A549 (cell line): Measurements from ENCODE around the gene MRPS33. TPM values are rescaled to one million over a fixed set of nuclear protein-coding genes. Genes with fewer than 3 reads are reported as not detected.

ENCODE experiments used
- ATAC-seq, 2 experiments: fragments of 200-7000 bp in 1 of 2; fragments of >200 bp in 1 of 2; cut with Nextera tagmentation in 1 of 2; cut with Tn5 transposase in 1 of 2; 3 replicates each; pipeline versions ENCODE4 v1.8.0 to v1.9.1; 2018 to 2020; ENCODE audit warnings: mild to moderate bottlenecking in 1 of 2, moderate library complexity in 1 of 2
- CTCF ChIA-PET: fragments of 300-600 bp; sonication (Branson Sonifier 250); formaldehyde crosslinking; extraction: SDS; loops from one replicate; lab custom pipeline; 2021; ENCODE audit warnings: antibody characterized with exemption, inconsistent platforms; lab: Yijun Ruan, JAX
- POLR2A ChIA-PET: fragments of 350-600 bp; formaldehyde crosslinking; extraction: SDS; loops from one replicate; lab custom pipeline; 2021; ENCODE audit warnings: antibody characterized with exemption, inconsistent platforms; lab: Yijun Ruan, JAX
- DNase-seq, 2 experiments: peaks; one replicate each; pipeline versions ENCODE4 v3.0.0 to v3.0.0-alpha.2; 2011 to 2016; ENCODE audit warnings: low read depth in 1 of 2, low spot score in 1 of 2
- FAIRE-seq: peaks from 2 replicates; lab custom pipeline; 2011; peaks lifted over from hg19 to GRCh38; lab: Jason Lieb, UNC
- H3K27ac ChIP-seq, 2 experiments: fragments of >200 bp; sonication (Bioruptor Twin); formaldehyde crosslinking; 3 replicates each; pipeline ENCODE4 v1.5.1; 2016 to 2017
- H3K4me1 ChIP-seq: fragments of >200 bp; sonication (Bioruptor Twin); formaldehyde crosslinking; 3 replicates; pipeline ENCODE4 v1.6.1; 2016
- H3K4me2 ChIP-seq: fragments of >200 bp; sonication (Bioruptor Twin); formaldehyde crosslinking; 3 replicates; pipeline ENCODE4 v1.6.1; 2016
- H3K4me3 ChIP-seq: fragments of >200 bp; sonication (Bioruptor Twin); formaldehyde crosslinking; 3 replicates; pipeline ENCODE4 v1.5.1; 2016
- H3K9me3 ChIP-seq: fragments of >200 bp; sonication (Bioruptor Twin); formaldehyde crosslinking; 3 replicates; pipeline ENCODE4 v1.6.1; 2016
- BCL3 ChIP-seq: fragments of >200 bp; sonication (Bioruptor Twin); formaldehyde crosslinking; IDR thresholded peaks from 3 replicates; pipeline ENCODE4 v1.6.1; 2016
- BHLHE40 ChIP-seq: IDR thresholded peaks from 2 replicates; pipeline ENCODE4 v1.6.1; 2012; ENCODE audit warnings: low read depth, low read length, inconsistent platforms
- CHD4 ChIP-seq: fragments of 200-600 bp; sonication (generic); IDR thresholded peaks from 2 replicates; pipeline ENCODE4 v1.6.1; 2016; ENCODE audit warnings: antibody characterized with exemption, mild to moderate bottlenecking, borderline replicate concordance
- E2F6 ChIP-seq: IDR thresholded peaks from 2 replicates; pipeline ENCODE4 v1.6.1; 2012; ENCODE audit warnings: low read depth, borderline replicate concordance
- EHF ChIP-seq: fragments of 250-450 bp; sonication (Bioruptor Pico); IDR thresholded peaks from 2 replicates; pipeline ENCODE4 v1.5.0; 2020; ENCODE audit warnings: mild to moderate bottlenecking
- ELK1 ChIP-seq: fragments of 150-350 bp; IDR thresholded peaks from 2 replicates; pipeline ENCODE4 v1.6.1; 2014; ENCODE audit warnings: low read depth, mild to moderate bottlenecking, low read length
- ESRRA ChIP-seq: fragments of 150-350 bp; IDR thresholded peaks from 2 replicates; pipeline ENCODE4 v1.6.1; 2014; ENCODE audit warnings: mild to moderate bottlenecking, low read length, borderline replicate concordance
- FOSB ChIP-seq: fragments of 250-450 bp; sonication (Bioruptor Pico); IDR thresholded peaks from 2 replicates; pipeline ENCODE4 v1.5.0; 2020; ENCODE audit warnings: mild to moderate bottlenecking, moderate library complexity
- HEYL ChIP-seq: fragments of 250-450 bp; sonication (Bioruptor Pico); IDR thresholded peaks from 2 replicates; pipeline ENCODE4 v1.8.0; 2021; ENCODE audit warnings: mild to moderate bottlenecking, moderate library complexity
- HOXB13 ChIP-seq: fragments of 250-450 bp; sonication (Bioruptor Pico); IDR thresholded peaks from 2 replicates; pipeline ENCODE4 v1.5.0; 2020; ENCODE audit warnings: low read depth, mild to moderate bottlenecking, moderate library complexity
- HOXB5 ChIP-seq: fragments of 250-450 bp; sonication (Bioruptor Pico); IDR thresholded peaks from 2 replicates; pipeline ENCODE4 v1.5.0; 2020; ENCODE audit warnings: mild to moderate bottlenecking, moderate library complexity
- JUNB ChIP-seq: fragments of >200 bp; sonication (Bioruptor Twin); formaldehyde crosslinking; IDR thresholded peaks from 2 replicates; pipeline ENCODE4 v1.6.1; 2016
- MAX ChIP-seq: IDR thresholded peaks from 2 replicates; pipeline ENCODE4 v1.6.1; 2012
- PBX3 ChIP-seq: IDR thresholded peaks from 2 replicates; pipeline ENCODE4 v1.6.1; 2012
- POLR2AphosphoS2 ChIP-seq: conservative IDR thresholded peaks from 2 replicates; pipeline ENCODE4 v1.6.1; 2012; ENCODE audit warnings: low read length, improper control_type of control experiment, inconsistent platforms
- RAD21 ChIP-seq, 2 experiments: fragments of >200 bp in 1 of 2; sonication (Bioruptor Twin) in 1 of 2; formaldehyde crosslinking in 1 of 2; IDR thresholded peaks in 1 of 2; conservative IDR thresholded peaks in 1 of 2; 2 replicates in 1 of 2; 3 replicates in 1 of 2; pipeline ENCODE4 v1.6.1; 2012 to 2018; ENCODE audit warnings: inconsistent platforms in 1 of 2
- RARB ChIP-seq: fragments of 250-450 bp; sonication (Bioruptor Pico); IDR thresholded peaks from 2 replicates; pipeline ENCODE4 v1.8.0; 2021; ENCODE audit warnings: mild to moderate bottlenecking, moderate library complexity
- RCOR1 ChIP-seq: fragments of 150-350 bp; IDR thresholded peaks from 2 replicates; pipeline ENCODE4 v1.6.1; 2014; ENCODE audit warnings: antibody characterized with exemption, low read length, low read depth
- REST ChIP-seq: fragments of 200-600 bp; sonication (generic); IDR thresholded peaks from 2 replicates; pipeline ENCODE4 v1.6.1; 2016; ENCODE audit warnings: antibody characterized with exemption, mild to moderate bottlenecking, moderate library complexity
- RFX5 ChIP-seq: fragments of 450-650 bp; IDR thresholded peaks from 2 replicates; pipeline ENCODE4 v1.7.1; 2014; ENCODE audit warnings: antibody characterized with exemption, mild to moderate bottlenecking, moderate library complexity
- SMC3 ChIP-seq: fragments of >200 bp; sonication (Bioruptor Twin); formaldehyde crosslinking; IDR thresholded peaks from 3 replicates; pipeline ENCODE4 v1.6.1; 2018; ENCODE audit warnings: inconsistent platforms
- ZFP36 ChIP-seq: fragments of 450-650 bp; IDR thresholded peaks from 2 replicates; pipeline ENCODE4 v1.6.1; 2014; ENCODE audit warnings: borderline replicate concordance; ENCODE audit not compliant: partially characterized antibody
- ZNF302 ChIP-seq: fragments of 250-450 bp; sonication (Bioruptor Pico); IDR thresholded peaks from 2 replicates; pipeline ENCODE4 v1.9.0; 2021; ENCODE audit warnings: inconsistent platforms, mild to moderate bottlenecking, moderate library complexity
- ZSCAN20 ChIP-seq: fragments of 250-450 bp; sonication (Bioruptor Pico); IDR thresholded peaks from 2 replicates; pipeline ENCODE4 v1.8.0; 2022; ENCODE audit warnings: mild to moderate bottlenecking, moderate library complexity
- WGBS: methylation state at CpG from one replicate; pipeline ENCODE4 v1.1.6; 2017; ENCODE audit errors: missing lambda C conversion rate; 5-methylcytosine and 5-hydroxymethylcytosine counted together
- polyA plus RNA-seq, 4 experiments: library from polyadenylated mRNA; depleted of rRNA in 3 of 4; stranded (reverse); fragments of >200 nt; fragmentation: RNase III in 1 of 4; extraction: RNeasy Plus Mini Kit Qiagen cat#74134 plus additional on column Dnase treatment in 1 of 4; gene quantifications; 2 replicates in 3 of 4; 3 replicates in 1 of 4; pipeline ENCODE4 v1.2.3, GENCODE V29; 2011 to 2017

MRPS33 gene
- polyA plus RNA-seq, 2 of the 4 experiments (the other 2 are of a cell fraction), result 120 to 186 TPM

GRCh38 chr7:140982508-140982907 lies 32.2 kb downstream of the MRPS33 start:
- Histone ChIP-seq H3K9me3 (peaks cover 9% of the 10 kb centered on the region), H3K4me1 (no peaks in the 10 kb centered on the region), H3K4me2 (no peak overlapping the region), H3K4me3 (no peak overlapping the region), H3K27ac (no peak overlapping the region)
- TF ChIP-seq BHLHE40 (no peak), ZSCAN20 (CRISPR knock-in tag) (no peak), HOXB5 (CRISPR knock-in tag) (no peak), EHF (CRISPR knock-in tag) (no peak), JUNB (no peak), FOSB (CRISPR knock-in tag) (no peak)
- 45% methylated on average over 2 of the region's 2 CpGs for WGBS
- ChIA-PET CTCF (interaction anchor here (1.2 to 1.3 kb wide), 2 partner anchors 32 to 171 kb away, joined by 3 read pairs; partner anchors contain the start of gene MRPS33), POLR2A (no interaction called here)
- no peak for DNase-seq
- no peak for FAIRE-seq
- no peak for ATAC-seq

GRCh38 chr7:140981951-140982350 lies 32.8 kb downstream of the MRPS33 start:
- no peak for DNase-seq
- CTCF ChIA-PET, result interaction anchor here (1.3 kb wide), 1 partner anchor 170 kb away, joined by 3 read pairs; no protein-coding TSS in a partner anchor
- 13% methylated on average over 2 of the region's 2 CpGs for WGBS
- Histone ChIP-seq H3K27ac (no peak overlapping the region), H3K9me3 (peaks cover 9% of the 10 kb centered on the region), H3K4me1 (no peaks in the 10 kb centered on the region), H3K4me3 (no peak overlapping the region), H3K4me2 (no peak overlapping the region)
- POLR2A ChIA-PET, result no interaction called here
- TF ChIP-seq ELK1, result no peak
- FAIRE-seq, result no peak
- no peak for ATAC-seq

- Histone ChIP-seq H3K4me2 (no peak overlapping the region), H3K9me3 (no peaks in the 10 kb centered on the region), H3K4me1 (peaks cover 10% of the 10 kb centered on the region; the same call in 1 of the 3 replicates), H3K4me3 (no peak overlapping the region), H3K27ac (no peak overlapping the region)
- FAIRE-seq (no peak), DNase-seq (no peak), ATAC-seq (no peak)
- POLR2A ChIA-PET, result no interaction called here
- TF ChIP-seq SMC3 (no peak), RFX5 (no peak), ZFP36 (no peak), REST (no peak), PBX3 (no peak), ZSCAN20 (CRISPR knock-in tag) (no peak), E2F6 (no peak), ESRRA (no peak), POLR2AphosphoS2 (no peak), HOXB13 (no peak), MAX (no peak), HEYL (CRISPR knock-in tag) (no peak), RAD21 (conservative IDR thresholded peaks at IDR 0.05 in 1 of 2, IDR thresholded peaks at IDR 0.05 in 1 of 2) (no peak), BCL3 (no peak), CHD4 (no peak), RCOR1 (no peak), RARB (CRISPR knock-in tag) (no peak), ZNF302 (no peak)
- WGBS, result 74% methylated on average over 1 of the region's 1 CpG
- CTCF ChIA-PET, result no interaction called here
Observed at GRCh38 chr7:140977741-140978140, 37.0 kb downstream of the MRPS33 start.
